NCI-H82 (cell line): ENCODE data around the gene KLHDC3.

Experiments used
- DNase-seq: peaks from one replicate; lab custom pipeline; 2025; lab: John Stamatoyannopoulos, UW

KLHDC3 gene

DNA sequence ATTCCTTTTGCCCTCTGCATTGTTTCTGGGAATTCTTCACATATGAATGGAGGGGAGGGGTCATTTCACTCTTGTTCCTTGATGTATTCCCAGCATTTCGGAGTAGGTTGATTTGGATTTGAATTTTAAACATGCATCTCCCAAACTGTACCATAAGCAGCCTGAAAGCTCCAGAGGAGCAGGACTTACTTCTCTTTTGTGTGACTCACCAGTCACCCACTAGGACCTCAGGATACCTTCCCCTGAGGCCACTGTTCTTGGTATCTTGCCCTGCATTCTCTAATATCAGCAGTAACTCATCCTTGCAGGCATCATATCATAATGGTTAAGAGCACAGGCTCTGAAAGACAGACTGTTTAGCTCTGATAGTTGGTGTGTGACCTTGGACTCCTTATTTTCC is 44.5 kb downstream of the KLHDC3 start:
- no peak for DNase-seq

GRCh38 chr6:43059168-43060033 is 45.4 kb downstream of the KLHDC3 start, which contains the start of the genes KLC4 and MRPL2:
TSS of gene KLC4 (plus strand) at chr6:43059631. CDS start at chr6:43061336, 1,705 bp downstream.
TSS of gene MRPL2 (minus strand) at chr6:43059434. CDS start at chr6:43059381, 53 bp downstream.
- DNase-seq = peak; percentile 100

DNA sequence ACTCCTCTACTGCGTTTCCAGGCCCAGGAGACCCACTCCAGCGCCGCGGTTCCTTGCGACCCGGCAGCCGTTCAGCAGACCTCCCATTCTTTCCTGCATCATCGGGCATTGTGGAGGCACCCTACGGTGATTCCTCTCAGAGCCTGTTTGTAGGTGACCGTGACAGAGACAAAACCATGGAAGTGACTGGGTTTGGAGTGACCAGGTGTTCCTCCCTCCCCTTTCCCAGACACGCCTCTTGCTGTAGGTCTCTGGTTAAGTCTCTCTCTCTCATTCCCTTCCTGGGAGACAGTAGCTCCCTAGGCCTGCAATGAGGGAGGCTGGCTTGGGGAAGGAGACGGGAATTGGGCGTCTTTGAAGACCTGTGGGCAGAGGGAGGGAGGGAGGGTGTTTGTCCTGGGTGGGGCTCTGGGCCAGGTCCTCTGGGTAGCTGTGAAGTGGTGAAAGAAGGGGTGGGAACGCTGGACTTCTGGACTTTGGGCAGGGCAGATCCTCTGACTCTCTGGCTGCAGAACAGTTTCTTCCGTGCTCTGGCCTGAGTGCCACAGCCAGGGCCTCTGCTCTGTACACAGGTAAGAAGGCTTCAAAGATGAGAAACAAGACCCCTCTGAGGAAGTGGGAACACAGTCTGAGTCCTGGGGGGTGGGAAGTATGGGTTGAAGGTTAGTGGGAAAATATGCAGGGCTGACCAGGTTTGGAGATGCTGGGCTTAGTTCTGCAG is 46.1 kb downstream of the KLHDC3 start:
- DNase-seq = peak; percentile 54

GRCh38 chr6:43060755-43061633 is 46.9 kb downstream of the KLHDC3 start:
- DNase-seq = no peak

DNA sequence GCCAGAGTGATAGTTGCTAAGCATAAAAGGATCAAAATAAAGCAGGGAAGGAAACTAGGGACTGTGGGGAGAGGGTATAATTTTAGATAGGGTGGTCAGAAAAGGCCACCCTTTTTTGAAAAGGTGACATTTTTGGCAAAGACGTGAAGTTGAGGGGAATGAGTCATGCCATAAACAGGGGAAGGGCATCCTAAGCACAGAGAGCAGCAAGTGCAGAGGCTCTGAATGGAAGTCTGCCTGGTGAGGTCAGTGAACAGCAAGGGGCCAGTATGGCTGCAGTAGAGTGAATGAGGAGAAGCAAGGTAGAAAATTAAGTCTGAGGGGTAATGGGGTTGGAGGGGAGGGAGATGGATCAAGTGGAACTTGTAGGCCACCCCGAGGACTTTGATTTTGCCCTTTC is 47.8 kb downstream of the KLHDC3 start:
- DNase-seq = no peak

GRCh38 chr6:43062818-43063217 is 48.8 kb downstream of the KLHDC3 start:
- no peak for DNase-seq

- DNase-seq = peak; percentile 79
Measured at GRCh38 chr6:43070028-43070632, 56.1 kb downstream of the KLHDC3 start.
